ENCODE data around the gene SDCCAG8.

GRCh38 chr1:243454328-243454997, 198.6 kb downstream of the SDCCAG8 start:
- TF ChIP-seq CTCF (IDR thresholded peaks at IDR 0.05) (no peak), POLR2A (IDR thresholded peaks at IDR 0.05) (no peak), POLR2AphosphoS5 (IDR thresholded peaks at IDR 0.05) (no peak)
